RPMI7951 (cell line): ENCODE results near the gene EIF4A3. TPM values are rescaled to one million over a fixed set of nuclear protein-coding genes. Genes with fewer than 3 reads are reported as not detected.

Experiments
- DNase-seq: peaks from one replicate; pipeline ENCODE4 v3.0.0-alpha.2; 2012; ENCODE audit warnings: low read depth
- total RNA-seq: library from RNA; depleted of rRNA; stranded (reverse); fragments of >200 nt; shearing (Covaris generic); gene quantifications from 2 replicates; pipeline ENCODE4 v1.2.3, GENCODE V29; 2014

Gene EIF4A3
- total RNA-seq, 1 experiment from 2014 or later = 99.4 TPM

DNA sequence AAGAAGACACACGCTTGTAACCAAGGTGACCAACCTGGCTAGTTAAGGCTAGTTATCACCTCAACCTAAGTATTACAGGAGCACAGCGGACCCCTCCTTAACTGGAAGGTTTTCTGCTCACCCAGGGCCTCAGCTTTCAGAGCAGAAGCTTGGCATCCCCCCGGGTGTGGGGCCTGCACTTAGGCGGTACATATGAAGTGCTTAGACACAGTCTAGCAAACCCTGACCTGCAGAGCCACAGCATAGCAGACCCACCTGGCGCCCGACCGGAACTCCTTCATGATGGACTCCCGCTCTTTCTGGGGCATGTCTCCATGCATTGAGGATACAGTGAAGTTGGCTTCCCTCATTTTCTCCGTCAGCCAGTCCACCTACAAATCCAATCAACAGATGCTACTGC, 9.8 kb downstream of the EIF4A3 start:
- no peak for DNase-seq

- DNase-seq = no peak
Observed at GRCh38 chr17:80133626-80133970, 13.3 kb downstream of the EIF4A3 start.

DNA sequence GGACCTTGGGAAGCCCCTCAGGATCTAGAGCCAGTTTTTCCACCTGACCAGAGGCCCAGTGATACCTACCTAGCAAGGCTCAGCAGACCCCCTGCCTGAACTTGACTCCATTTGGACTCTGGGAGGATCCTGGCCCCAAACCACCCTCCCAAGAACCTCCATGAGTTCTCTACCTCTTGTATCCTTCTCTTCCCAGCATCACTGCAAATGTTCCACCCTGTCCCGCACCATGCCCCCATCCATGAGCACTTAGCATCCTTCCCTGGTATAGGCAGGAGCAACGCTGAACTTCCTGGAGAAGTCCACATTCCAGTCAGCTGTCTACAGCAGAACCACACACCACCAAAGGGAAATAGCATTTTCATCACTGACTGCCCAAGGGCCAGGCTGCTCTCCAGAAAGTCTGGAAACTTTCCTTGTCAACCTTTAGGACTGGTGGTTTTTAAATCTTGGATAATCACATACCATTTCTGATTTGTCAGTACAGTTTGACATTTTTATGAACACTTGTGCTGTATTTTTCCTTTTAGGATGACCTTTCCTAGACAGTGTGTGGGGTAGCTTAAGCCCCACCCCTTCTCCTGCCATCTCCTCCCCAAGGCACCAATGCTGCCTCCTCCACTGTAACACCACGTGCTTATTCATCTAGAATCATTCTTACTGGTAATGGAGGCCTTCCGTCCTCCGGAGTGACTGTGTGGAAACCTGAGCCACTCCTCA, 13.9 kb downstream of the EIF4A3 start:
- no peak for DNase-seq

DNA sequence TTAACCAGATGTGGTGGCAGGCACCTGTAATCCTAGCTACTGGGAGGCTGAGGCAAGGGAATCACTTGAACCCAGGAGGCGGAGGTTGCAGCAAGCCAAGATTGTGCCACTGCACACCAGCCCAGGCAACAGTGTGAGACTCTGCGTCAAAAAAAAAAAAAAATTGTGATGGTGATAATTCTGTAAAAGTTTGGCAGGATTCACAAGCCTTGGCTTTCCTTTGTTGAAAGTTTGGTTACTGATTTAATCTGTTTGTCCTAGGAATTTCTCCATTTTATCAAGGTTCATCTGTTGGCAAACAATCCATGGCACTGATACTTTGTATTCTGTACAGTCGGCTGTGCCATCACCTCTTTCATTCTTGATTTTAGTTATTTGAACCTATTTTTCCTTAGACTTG, 15.9 kb downstream of the EIF4A3 start:
- no peak for DNase-seq

DNA sequence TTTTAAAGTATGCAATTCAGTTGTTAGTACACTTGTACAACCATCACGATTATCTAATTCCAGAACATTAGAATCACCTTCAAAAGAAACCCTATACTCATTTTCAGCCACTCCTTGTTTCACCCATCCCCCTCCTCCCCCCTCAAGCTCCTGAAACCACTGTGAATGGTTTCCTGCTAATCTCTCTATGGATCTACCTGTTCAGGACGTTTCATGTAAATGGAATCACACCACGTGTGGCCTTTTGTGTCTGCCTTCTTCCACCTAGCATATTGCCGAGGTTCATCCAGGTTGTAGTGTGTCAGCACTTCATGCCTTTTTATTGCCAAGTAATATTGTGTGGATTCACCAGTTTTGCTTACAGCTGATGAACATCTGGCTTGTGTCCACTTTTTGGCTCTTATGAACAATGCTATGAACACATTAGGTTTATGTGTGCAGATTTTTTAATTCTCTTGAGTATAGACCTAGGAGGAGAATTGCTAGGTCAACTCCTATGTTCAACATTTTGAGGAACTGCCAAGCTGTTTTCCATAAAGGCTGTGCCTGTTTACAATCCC, 17.8 kb downstream of the EIF4A3 start:
- DNase-seq = no peak

- no peak for DNase-seq
Observed at GRCh38 chr17:80126449-80126715, 20.5 kb downstream of the EIF4A3 start.

GRCh38 chr17:80125656-80126448, 21.1 kb downstream of the EIF4A3 start:
- peak; percentile 11 for DNase-seq

DNA sequence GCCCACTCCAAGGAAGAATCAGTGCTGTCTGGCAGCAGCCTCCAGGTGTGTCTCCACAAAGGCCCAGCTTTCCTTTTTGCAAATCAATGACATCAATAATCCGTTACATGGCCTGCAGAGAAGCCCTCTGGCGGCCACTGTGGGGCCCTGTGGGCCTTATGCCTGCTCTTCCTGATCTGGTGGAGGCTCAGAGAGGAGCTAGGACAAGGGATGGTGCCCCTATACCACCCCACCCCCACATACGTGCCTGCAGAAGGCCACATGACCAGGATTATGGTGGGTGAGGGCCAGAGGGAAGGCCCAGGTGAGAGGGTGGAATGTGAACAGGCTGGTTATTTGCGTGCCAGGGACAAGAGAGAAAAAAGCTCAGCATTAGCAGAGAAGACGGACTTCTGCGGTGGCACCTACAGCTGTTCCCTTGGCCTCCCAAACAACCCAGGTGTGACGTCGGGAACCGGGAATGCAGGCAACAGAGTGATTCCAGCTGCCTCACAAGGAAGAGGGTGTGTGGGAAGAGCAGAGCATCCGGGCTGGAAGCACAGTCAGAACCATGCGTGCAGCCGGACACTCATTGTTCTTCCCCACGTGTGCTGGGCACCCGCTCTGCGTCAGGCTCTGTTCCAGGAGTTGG, 22.5 kb downstream of the EIF4A3 start:
- DNase-seq = peak; percentile 25

DNA sequence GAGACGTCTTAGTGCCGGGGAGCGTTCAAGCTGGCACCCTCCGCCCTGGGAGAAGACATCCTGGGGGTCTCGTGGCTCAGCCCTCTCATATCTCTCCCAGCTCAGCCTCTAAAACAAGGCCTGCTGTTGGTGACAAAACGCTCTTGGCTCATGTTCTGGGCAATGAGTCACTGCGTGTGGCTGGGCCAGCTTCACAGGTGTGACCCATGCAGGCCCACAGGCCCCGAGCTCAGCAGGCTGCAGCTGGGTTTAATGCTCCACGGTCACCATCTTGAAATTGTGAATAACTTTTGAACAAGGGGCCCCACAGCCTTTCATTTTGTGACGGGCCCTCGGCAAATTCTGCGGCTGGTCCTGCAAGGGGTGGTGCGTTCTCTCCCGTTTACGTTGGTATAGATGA, 23.1 kb downstream of the EIF4A3 start:
- peak; percentile 65 for DNase-seq

- DNase-seq = no peak
Observed at GRCh38 chr17:80122926-80123505, 23.9 kb downstream of the EIF4A3 start.

GRCh38 chr17:80122026-80122575, 24.8 kb downstream of the EIF4A3 start:
- DNase-seq = no peak

- no peak for DNase-seq
Observed at GRCh38 chr17:80119839-80120238, 27.1 kb downstream of the EIF4A3 start.

DNA sequence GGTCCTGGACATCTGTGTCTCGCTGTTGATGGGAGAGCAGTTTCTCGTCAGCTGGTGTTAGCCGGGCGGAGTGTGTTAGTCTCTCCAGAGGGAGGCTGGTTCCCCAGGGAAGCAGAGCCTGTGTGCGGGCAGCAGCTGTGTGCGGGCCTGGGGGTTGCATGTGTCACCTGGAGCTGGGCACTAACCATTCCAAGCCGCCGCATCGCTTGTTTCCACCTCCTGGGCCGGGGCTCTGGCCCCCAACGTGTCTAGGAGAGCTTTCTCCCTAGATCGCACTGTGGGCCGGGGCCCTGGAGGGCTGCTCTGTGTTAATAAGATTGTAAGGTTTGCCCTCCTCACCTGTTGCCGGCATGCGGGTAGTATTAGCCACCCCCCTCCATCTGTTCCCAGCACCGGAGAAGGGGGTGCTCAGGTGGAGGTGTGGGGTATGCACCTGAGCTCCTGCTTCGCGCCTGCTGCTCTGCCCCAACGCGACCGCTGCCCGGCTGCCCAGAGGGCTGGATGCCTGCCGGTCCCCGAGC, 27.6 kb downstream of the EIF4A3 start:
- no peak for DNase-seq

DNA sequence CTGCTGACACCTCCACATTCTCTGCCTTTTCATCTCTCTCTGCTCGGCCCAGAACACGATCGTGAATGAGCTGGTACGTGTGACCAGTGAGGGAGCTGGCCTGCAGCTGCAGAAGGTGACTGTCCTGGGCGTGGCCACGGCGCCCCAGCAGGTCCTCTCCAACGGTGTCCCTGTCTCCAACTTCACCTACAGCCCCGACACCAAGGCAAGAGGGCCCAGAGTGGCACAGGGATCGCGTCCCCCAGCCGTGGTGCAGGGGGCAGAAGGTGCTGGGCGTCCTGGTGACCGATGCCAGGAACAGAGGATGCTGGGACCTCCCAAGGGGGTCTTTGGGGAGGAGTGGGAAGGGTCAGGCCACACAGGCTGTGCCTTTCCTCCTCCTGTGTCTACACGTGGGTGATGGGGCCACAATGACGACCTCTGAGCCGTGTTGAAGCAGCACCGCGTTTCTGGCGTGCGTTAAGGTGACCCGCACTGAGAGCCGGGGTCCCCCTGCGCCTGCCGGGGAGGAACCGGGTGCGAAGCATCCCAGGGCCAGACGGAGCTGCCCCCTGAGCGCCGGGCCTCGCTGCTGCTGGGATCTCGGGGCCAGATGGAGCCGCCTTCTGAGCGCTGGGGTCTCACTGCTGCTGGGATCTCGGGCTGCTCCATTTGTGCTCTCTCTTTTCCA, 28.2 kb downstream of the EIF4A3 start:
- no peak for DNase-seq

DNA sequence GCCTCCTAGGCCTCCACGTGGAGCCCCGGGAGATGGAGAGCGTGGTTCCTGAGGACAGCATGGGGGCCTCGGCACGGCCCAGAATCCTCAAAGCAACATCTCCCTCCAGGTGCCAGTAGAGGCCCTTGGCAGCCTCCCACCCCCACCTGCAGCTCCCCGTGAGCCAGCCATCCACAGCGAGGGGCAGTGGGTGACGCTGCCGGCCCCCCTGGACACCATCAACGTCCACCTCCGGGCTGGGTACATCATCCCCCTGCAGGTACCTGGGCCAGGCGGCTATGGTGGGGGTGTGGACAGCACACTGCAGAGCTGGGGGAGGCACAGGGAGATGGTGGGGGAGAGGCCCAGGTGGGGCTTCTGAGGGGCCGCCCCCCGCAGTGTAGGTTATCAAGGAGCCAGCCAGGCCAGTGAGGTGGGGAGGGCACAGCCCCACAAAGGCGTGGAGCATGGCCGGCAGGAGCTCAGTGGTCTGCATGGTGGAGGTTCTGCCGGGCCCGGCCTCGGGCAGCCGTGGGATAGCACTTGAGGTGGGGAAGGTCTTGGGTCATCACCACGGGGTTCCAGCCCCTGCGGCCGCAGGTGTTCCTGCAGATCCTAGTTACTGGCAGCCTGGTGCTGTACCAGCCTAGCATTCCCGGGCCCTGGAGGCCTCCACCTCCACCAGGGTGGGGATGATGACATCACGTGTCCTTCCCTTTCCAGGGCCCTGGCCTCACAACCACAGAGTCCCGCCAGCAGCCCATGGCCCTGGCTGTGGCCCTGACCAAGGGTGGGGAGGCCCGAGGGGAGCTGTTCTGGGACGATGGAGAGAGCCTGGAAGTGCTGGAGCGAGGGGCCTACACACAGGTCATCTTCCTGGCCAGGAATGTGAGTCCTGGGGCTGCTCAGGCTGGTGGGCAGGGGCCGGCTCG, 29.2 kb downstream of the EIF4A3 start:
- no peak for DNase-seq

DNA sequence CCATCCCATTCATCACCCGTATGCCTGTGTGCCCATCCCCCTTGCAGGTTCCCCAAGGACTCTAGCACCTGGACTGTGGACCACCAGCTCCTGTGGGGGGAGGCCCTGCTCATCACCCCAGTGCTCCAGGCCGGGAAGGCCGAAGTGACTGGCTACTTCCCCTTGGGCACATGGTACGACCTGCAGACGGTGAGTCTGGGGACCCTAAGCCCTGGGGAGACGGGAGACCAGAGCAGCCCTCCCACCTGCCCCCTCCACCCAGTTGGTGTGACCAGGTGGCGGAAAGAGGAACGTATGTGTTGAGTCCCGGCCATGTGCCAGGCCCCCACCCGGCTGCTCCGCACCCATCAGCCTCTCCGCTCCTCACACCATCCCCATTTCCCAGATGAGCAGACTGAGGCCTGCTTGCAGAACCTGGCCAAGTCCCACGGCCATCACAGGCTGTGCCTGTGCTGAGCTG, 30.0 kb downstream of the EIF4A3 start:
- DNase-seq = no peak

DNA sequence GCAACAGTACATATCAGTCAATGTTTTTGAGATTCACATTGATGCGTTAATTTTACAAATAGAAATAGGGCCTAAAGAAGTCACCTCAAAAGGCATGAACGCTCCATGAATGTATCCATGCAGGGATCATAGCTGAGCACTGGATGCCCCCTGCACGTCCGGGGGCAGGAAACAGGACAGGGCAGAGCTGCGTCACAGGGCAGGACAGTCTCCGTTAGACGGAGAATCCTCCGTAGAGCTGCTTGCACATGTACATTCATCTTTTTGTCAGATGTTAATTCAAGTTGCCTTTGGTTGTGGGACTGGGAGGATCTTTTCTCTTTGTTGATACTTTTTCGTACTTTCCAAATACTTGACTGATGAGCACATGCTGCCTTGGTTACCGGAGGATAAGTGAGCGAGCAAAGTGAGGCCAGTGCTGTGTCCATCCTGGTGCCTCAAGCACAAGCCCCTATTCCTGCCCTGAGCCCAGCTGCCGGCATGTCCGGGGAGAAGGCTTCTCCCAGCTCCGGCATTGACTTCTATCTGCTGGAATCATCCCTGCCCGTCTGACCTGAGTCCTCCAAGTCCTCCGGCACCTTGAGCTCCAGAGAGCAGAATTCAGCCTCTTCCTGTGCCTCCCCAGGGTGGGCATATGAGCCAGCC, 30.5 kb downstream of the EIF4A3 start:
- DNase-seq = no peak

DNA sequence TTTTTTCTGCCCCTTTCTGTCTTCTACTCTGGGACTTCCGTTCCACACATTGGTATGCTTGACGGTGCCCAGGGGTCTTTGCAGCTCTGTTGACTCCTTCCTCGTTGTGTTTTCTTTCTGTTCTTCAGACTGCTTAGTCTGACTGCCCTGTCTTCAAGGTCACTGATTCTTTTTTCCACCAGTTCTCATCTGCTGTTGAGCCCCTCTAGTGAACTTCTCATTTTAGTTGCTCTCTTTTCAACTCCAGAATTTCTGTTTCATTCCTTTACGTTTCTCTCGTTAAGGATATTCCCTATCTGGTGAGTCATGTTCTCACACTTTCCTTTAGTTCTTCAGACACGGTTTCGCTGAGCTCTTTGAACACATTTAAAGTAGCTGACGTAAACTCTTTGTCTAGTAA, 31.8 kb downstream of the EIF4A3 start:
- no peak for DNase-seq

DNA sequence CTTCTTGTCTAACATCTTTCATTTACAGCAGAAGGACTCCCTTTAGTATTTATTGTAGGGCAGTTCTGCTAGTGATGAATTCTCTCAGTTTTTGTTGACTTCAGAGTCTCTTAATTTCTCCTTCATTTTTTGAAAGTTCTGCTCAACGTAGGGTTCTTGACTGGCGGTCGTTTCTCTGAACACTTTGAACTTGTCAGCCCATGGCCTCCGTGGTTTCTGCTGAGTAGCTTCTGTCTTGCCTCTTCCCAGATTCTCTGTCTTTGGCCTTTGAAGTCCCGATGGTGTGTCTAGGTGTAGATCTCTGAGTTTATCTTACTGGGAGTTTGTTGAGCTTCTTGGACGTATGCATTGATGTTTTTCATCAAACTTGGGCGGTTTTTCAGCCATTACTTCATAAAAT, 32.2 kb downstream of the EIF4A3 start:
- DNase-seq = no peak

DNA sequence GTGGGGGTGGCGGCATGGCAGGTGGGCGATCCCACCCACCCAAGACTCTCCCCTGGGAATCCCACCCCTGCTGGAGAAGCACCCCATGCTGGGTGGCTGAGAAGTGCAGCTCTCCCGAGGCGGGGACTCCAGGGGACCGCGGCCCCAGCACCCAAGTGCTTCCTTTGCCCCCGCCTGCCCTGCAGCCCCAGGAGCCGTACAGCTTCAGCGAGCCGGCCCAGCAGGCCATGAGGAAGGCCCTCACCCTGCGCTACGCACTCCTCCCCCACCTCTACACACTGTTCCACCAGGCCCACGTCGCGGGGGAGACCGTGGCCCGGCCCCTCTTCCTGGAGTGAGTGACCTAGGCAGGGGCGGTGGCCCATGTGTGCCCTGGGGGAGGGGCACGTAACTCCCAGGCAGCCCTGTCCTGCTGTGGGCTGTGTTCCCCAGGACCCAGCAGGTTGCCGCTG, 33.9 kb downstream of the EIF4A3 start:
- DNase-seq = no peak
